Erythroblast (primary cell): ENCODE measurements around the gene PRKG1.

Source experiments
- GATA1 ChIP-seq: IDR thresholded peaks from 2 replicates; pipeline ENCODE4 v1.6.1; 2011; ENCODE audit warnings: low read depth, mild to moderate bottlenecking, control low read depth, low read length, moderate library complexity
- POLR2A ChIP-seq: IDR thresholded peaks from 2 replicates; pipeline ENCODE4 v1.6.1; 2011; ENCODE audit warnings: mild to moderate bottlenecking, low read length

- no peak for TF ChIP-seq POLR2A
- no peak for TF ChIP-seq GATA1
These were observed 803.3 kb downstream of the PRKG1 start for GRCh38 chr10:51877636-51878035.
